Activated naive CD4-positive, alpha-beta T cell (primary cell): ENCODE results near the gene CAST.

Experiments used
- DNase-seq, 4 experiments: peaks; one replicate each; lab custom pipeline; 2025; lab: John Stamatoyannopoulos, UW

Gene CAST

GRCh38 chr5:96675882-96676281 lies 13.7 kb downstream of the CAST start:
- DNase-seq: no peak

GRCh38 chr5:96677496-96677895 lies 15.3 kb downstream of the CAST start:
- DNase-seq: no peak

- no peak for DNase-seq
Observed at GRCh38 chr5:96679293-96679692, 17.1 kb downstream of the CAST start.

- DNase-seq: no peak
Observed at GRCh38 chr5:96680759-96681470, 18.7 kb downstream of the CAST start.

GRCh38 chr5:96683392-96683791 lies 21.2 kb downstream of the CAST start:
- no peak for DNase-seq

GRCh38 chr5:96683810-96684209 lies 21.6 kb downstream of the CAST start:
- DNase-seq: no peak

- DNase-seq: no peak
Observed at GRCh38 chr5:96687080-96687479, 24.9 kb downstream of the CAST start.

GRCh38 chr5:96687812-96688453 lies 25.8 kb downstream of the CAST start:
- no peak for DNase-seq

GRCh38 chr5:96690861-96691260 lies 28.7 kb downstream of the CAST start:
- no peak for DNase-seq

- DNase-seq: no peak
Observed at GRCh38 chr5:96691503-96692303, 29.5 kb downstream of the CAST start.

- DNase-seq: no peak
Observed at GRCh38 chr5:96692441-96692840, 30.3 kb downstream of the CAST start.

- DNase-seq: no peak
Observed at GRCh38 chr5:96699186-96699820, 37.1 kb downstream of the CAST start.

- peak; percentile 47 to 66 (median 50) for DNase-seq
Observed at GRCh38 chr5:96702503-96703383, 40.6 kb downstream of the CAST start.

GRCh38 chr5:96703384-96703920 lies 41.3 kb downstream of the CAST start:
- no peak for DNase-seq

GRCh38 chr5:96703995-96704394 lies 41.8 kb downstream of the CAST start:
- no peak for DNase-seq

GRCh38 chr5:96706433-96707111 lies 44.4 kb downstream of the CAST start:
- DNase-seq: no peak

GRCh38 chr5:96708600-96708999 lies 46.4 kb downstream of the CAST start:
- no peak for DNase-seq

- no peak for DNase-seq
Observed at GRCh38 chr5:96709152-96709821, 47.1 kb downstream of the CAST start.

GRCh38 chr5:96712100-96712746 lies 50.0 kb downstream of the CAST start:
- DNase-seq: no peak

- DNase-seq: no peak
Observed at GRCh38 chr5:96714450-96714849, 52.3 kb downstream of the CAST start.
